Mammary epithelial cell (primary cell): Measurements from ENCODE around the gene DOCK2.

Source experiments
- CTCF ChIP-seq, 2 donors: IDR thresholded peaks in 1 of 2; conservative IDR thresholded peaks in 1 of 2; 2 replicates each; pipeline ENCODE4 v1.5.1; 2011 to 2012; ENCODE audit warnings: inconsistent platforms in 2 of 2, low read length in 2 of 2, mild to moderate bottlenecking in 2 of 2, control low read depth in 1 of 2, low read depth in 1 of 2; ENCODE audit not compliant: insufficient read depth in 1 of 2; ENCODE audit errors: extremely low read depth in 1 of 2
- EZH2 ChIP-seq: IDR thresholded peaks from 2 replicates; pipeline ENCODE4 v1.6.1; 2012; ENCODE audit warnings: low read length, inconsistent platforms, borderline replicate concordance

DNA sequence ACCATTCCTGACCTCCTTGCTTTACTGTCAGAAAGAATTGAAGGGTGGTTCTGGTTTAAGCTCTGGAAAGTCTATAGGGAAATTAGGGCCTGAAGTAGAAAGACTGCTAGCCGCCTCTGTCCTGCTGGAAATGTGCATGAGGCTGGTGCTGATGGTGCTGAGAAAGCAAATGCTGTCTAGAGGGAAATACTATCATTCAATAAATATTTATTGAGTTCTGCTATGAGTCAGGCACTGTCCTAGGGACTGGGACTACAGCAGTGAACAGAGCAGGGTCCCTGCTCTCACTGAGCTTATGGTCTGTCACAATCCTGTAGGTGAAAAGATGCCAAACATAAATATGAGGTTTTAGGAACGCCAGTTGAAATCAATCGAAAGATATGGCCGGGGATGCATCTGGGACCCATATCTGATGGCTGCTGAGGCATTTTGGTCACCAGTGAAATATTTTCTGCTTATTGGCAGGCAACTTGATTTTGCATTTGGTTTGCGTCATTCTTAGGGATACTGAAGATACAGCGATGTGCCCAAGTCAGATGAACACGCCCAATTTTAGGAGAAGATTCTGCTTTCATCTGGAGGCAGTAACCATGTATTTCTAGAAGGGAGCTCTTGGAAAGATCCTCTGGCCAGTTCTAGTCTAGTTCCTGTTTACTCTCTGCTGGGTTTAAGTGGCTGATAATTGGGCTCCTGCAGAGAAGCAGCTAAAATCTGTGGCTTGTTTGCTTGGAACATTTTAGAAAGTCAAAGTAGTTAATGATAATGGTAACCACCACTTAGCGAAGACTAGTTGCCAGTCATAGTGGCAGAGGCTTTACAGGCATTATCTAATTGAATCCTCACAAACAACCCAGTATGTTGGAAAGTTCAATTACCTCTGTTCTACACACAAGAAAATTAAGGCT is 269.9 kb downstream of the DOCK2 start:
- TF ChIP-seq CTCF (conservative IDR thresholded peaks at IDR 0.05 in 1 of 2, IDR thresholded peaks at IDR 0.05 in 1 of 2; ENCODE audit: extremely low read depth in 1 of 2, insufficient read depth in 1 of 2, low read depth in 1 of 2, low read length in 2 of 2) (no peak), EZH2 (no peak)
